Anterior cingulate cortex (tissue), 58 donors: Measurements from ENCODE around the gene F2RL3.

Experiments used
- DNase-seq, 58 donors: peaks; one replicate each; lab custom pipeline; 2025; lab: John Stamatoyannopoulos, UW

F2RL3 gene

GRCh38 chr19:16892868-16893685 is 4.3 kb downstream of the F2RL3 start:
- no peak for DNase-seq

- no peak for DNase-seq
Measured at GRCh38 chr19:16893686-16893989, 4.8 kb downstream of the F2RL3 start.

- DNase-seq = no peak
Measured at GRCh38 chr19:16894080-16894479, 5.3 kb downstream of the F2RL3 start.

- DNase-seq = peak in 4 of 58 donors; percentile 5 to 37 (median 8)
Measured at GRCh38 chr19:16895467-16896145, 6.8 kb downstream of the F2RL3 start.

- DNase-seq = peak in 1 of 58 donors; percentile 31
Measured at GRCh38 chr19:16896146-16897028, 7.6 kb downstream of the F2RL3 start.

GRCh38 chr19:16897029-16897855 is 8.4 kb downstream of the F2RL3 start:
- peak in 53 of 58 donors; percentile 6 to 90 (median 64) for DNase-seq

GRCh38 chr19:16897856-16898161 is 9.0 kb downstream of the F2RL3 start:
- no peak for DNase-seq

GRCh38 chr19:16898361-16899015 is 9.7 kb downstream of the F2RL3 start:
- DNase-seq = no peak

GRCh38 chr19:16899566-16900075 is 10.8 kb downstream of the F2RL3 start:
- no peak for DNase-seq

GRCh38 chr19:16901491-16902175 is 12.8 kb downstream of the F2RL3 start:
- DNase-seq = peak in 4 of 58 donors; percentile 13 to 34 (median 17)

GRCh38 chr19:16902545-16902944 is 13.7 kb downstream of the F2RL3 start:
- no peak for DNase-seq

GRCh38 chr19:16903347-16903746 is 14.5 kb downstream of the F2RL3 start:
- DNase-seq = no peak

- DNase-seq = no peak
Measured at GRCh38 chr19:16904599-16904998, 15.8 kb downstream of the F2RL3 start.

GRCh38 chr19:16908759-16909158 is 20.0 kb downstream of the F2RL3 start:
- no peak for DNase-seq

GRCh38 chr19:16911046-16911445 is 22.2 kb downstream of the F2RL3 start:
- no peak for DNase-seq

GRCh38 chr19:16912780-16913179 is 24.0 kb downstream of the F2RL3 start:
- no peak for DNase-seq

- no peak for DNase-seq
Measured at GRCh38 chr19:16914421-16914820, 25.6 kb downstream of the F2RL3 start.

GRCh38 chr19:16915135-16915534 is 26.3 kb downstream of the F2RL3 start:
- no peak for DNase-seq

GRCh38 chr19:16915734-16916133 is 26.9 kb downstream of the F2RL3 start:
- DNase-seq = no peak
